DOHH2 (cell line): ENCODE measurements around the gene CPEB4.

Experiments
- CTCF ChIP-seq: fragments of 200-600 bp; sonication (generic); IDR thresholded peaks from one replicate; pipeline ENCODE4 v1.5.1; 2014; ENCODE audit warnings: antibody characterized with exemption, mild to moderate bottlenecking, low read depth, low read length; ENCODE audit not compliant: poor library complexity, severe bottlenecking
- EZH2phosphoT487 ChIP-seq: fragments of 200-600 bp; sonication (generic); IDR thresholded peaks from 2 replicates; pipeline ENCODE4 v1.6.1; 2017; ENCODE audit warnings: borderline replicate concordance, mild to moderate bottlenecking, antibody characterized with exemption, low read length, moderate library complexity, mixed read lengths

- TF ChIP-seq CTCF (no peak), EZH2phosphoT487 (no peak)
Measured at GRCh38 chr5:173998531-173998930, 110.4 kb downstream of the CPEB4 start.
